ENCODE data around the gene DNAJC7.
"Not testable (repeated sequence)": the region's sequence is repeated elsewhere in the genome, so short reads cannot be mapped to it uniquely, and the experiment has no call there.

Gene DNAJC7

GRCh38 chr17:42010898-42011516 lies 6.2 kb downstream of the DNAJC7 start:
- DNase-seq (ENCODE audit: low read depth): no peak

DNA sequence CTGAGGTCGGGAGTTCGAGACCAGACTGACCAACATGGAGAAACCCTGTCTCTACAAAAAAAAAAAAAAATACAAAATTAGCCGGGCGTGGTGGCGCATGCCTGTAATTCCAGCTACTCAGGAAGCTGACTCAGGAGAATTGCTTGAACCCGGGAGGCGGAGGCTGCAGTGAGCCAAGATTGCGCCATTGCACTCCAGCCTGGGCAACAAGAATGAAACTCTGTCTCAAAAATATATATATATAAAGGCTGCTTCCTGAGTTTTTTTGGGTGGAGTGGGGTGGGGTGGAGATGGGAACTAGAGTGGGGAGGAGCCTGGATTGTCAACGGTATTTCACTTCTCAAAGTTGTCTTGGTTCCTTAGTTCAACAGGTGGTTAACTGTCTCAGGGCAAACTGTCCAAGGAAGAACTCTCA lies 7.0 kb downstream of the DNAJC7 start:
- DNase-seq (ENCODE audit: low read depth): not testable (repeated sequence)

DNA sequence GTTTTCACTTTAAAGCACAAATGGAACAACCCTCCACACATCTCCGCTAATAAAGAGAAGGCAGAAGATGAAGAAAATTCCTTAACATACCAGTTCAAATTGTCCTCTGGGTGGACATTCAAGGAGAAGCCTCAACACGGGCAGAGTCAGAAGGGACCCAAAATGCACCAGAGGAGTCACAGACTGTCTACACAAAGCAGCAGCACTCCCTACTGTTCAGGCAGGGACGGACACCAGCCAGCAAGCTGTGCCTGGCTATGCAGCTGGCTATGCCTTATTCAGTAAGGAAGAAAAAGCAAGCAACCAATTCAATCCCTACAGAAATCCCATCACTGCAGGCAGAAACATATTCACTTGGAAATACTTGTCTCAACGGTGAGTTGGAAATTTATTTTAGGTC lies 8.1 kb downstream of the DNAJC7 start:
- DNase-seq (ENCODE audit: low read depth): no peak

- DNase-seq (ENCODE audit: low read depth): no peak
Observed at GRCh38 chr17:42005166-42005565, 12.1 kb downstream of the DNAJC7 start.

DNA sequence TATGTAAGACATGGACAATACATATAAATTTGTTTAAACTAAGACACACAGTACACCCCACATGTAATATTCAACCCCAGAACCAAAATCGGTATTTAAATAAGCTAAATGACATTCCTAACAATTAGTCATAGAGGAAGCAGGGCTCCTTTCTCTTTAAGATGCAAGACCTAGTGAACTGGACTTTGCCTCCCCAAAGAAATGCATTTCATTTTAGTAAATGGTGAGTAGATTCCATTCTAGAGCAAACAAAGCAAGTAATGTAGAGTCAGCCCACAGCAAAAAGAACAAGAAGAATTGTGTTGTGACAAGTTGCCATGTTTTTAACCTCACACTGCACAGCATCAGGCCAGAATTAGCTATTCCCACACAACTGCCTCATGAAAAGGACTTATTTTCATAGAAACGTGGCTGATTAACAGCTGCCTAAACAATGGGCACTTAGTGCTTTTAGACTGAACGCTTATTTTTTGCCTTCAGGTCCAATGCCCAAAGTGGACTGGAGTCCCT lies 14.4 kb downstream of the DNAJC7 start:
- DNase-seq (ENCODE audit: low read depth): no peak

DNA sequence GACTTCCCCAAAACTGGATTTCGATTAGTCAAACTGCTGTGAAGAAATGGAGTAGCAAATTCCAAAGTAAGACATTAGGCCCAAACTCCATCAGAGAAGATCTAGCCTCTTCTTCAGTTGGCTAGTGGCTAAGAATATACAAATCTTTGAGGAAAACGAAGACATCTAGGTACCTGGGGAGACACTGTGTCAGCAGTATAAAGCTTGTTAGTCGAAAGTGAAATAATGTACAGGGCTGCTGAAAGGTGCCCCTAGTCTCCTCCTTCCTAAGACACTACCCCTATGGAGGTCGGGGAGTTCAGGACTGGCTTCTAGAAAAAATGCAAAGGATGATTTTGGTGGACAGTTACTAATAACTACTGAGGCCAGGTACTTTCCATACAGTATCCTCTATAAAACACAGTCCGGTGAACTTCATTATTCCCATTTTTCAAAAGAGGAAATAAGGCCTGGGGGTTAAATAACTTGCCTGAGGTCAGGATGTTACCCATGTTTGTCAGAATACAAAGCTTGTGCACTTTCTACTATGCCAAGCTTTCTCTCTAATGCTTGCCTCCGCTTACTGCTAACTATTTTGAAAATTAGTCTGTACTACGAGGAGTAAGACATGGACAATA lies 15.0 kb downstream of the DNAJC7 start:
- DNase-seq (ENCODE audit: low read depth): no peak

DNA sequence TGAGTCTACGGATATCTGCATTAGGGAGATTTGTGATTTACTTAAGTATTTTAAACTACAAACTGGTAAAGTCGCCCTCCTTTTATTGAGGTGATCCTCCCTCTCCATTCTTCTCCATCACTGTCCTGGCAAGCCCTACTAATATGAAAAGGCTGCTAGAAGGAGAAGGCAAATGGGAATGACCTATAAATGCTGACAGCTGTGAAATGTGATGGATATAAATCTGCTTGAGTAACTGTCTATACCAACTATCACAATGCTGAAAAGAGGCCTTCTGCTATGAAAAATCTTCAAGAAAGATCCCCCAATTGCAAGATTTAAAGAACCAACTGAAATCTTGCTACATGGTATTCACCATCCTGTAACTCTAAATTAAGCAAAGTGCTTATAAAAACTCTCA lies 15.5 kb downstream of the DNAJC7 start:
- DNase-seq (ENCODE audit: low read depth): no peak

DNA sequence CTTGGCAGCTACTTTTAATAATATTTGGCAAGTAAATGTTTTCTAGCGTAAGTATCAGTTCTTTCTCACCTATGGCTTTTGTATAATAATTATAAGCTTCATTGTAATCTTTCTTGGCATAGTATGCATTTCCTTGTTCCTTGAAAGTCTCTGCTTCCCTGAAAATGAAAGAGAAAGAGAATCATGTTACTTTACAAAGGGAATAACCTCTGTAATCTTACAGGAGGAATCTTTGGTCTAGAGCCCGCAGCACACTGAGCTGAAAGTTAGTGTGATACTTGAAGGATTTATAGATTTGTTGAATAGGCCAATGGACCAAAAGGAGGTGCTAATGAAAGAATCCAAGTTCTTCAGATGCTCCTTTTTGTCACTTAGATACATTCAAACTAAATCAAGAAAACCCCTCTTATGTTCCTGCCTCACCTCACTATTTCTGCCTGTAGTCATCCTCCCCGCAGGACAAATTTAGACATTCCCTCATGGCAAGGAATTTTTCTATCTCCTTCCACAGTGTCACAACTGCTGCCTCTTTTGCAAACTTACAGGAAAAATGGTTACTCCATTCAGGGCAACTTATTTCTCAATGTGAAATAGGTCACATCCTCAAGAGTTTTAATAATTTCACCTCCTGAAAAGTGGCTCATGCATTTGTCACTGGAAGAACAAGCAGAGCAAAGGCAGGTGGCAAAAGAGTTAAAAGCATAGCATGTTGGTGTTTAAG lies 16.7 kb downstream of the DNAJC7 start:
- no peak for DNase-seq (ENCODE audit: low read depth)

DNA sequence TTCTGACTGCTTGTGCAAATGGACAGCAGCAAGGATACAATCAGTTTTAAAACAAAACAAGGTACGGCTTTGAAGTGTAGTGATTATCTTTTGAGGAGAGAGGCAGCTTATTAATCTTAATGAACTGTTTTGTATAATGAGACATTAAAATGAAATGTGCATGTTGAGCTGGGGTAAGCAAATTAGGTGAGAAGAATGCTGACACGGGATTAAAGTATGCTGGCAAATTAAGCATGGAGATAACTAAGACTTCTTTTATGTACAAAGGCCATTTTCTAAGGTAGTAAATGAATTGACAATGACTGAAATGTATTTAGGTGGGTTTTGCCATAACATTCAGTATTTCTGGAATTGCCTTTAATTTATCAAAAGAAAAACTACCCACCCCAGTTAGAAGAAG lies 18.7 kb downstream of the DNAJC7 start:
- no peak for DNase-seq (ENCODE audit: low read depth)

DNA sequence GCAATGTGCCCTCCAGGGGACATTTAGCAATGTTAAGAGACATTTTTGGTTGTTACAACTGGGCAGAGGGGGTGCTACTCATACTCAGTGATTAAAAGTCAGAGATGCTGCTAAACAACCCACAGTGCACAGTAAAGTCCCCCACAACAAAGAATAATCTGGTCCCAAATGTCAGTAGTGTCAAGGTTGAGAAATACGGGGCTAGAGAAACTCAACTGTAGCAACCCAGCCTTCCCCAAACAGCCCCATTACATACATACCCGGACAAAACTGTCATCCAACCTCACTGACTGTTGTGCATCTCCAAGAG lies 20.4 kb downstream of the DNAJC7 start:
- no peak for DNase-seq (ENCODE audit: low read depth)

- no peak for DNase-seq (ENCODE audit: low read depth)
Observed at GRCh38 chr17:41992576-41992975, 24.7 kb downstream of the DNAJC7 start.

GRCh38 chr17:41989702-41990419 lies 27.4 kb downstream of the DNAJC7 start:
- DNase-seq (ENCODE audit: low read depth): no peak

DNA sequence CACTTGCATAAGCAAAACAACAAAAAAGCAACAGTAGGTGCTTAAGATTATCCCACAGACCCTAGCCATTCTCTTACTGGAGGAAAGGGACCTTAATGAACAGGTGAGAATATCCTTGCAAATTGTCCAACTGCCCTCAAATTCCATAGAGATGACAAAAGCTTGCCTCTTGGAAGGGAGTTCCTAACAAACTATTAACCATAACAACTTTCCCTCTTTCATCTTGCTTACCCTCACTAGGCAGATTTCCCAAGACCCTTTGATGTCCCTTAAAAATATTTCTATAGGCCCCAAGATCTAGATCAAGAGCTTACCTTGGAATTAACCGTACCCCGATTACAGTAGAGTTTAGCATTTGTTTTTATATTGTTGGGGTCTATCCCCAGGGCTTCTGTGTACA lies 28.8 kb downstream of the DNAJC7 start:
- no peak for DNase-seq (ENCODE audit: low read depth)

DNA sequence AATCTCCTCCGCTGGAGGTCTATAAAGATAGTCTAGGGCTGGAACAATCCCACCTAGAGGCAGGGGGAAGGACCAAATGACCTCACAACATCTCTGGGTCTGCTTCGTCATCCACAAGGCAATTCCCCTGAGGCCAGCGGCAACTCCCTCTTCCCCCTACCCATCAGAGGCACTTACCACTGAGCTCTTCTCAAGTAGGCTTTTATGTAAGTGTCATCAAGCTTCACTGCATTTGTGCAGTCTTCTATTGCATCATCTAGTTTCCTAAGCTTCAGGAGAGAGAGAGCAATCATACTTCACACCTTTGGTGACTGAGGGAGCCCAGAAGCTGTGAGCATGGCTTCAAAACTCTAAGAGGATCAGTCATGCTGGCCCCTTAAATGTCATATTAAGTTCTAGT lies 29.6 kb downstream of the DNAJC7 start:
- no peak for DNase-seq (ENCODE audit: low read depth)

DNA sequence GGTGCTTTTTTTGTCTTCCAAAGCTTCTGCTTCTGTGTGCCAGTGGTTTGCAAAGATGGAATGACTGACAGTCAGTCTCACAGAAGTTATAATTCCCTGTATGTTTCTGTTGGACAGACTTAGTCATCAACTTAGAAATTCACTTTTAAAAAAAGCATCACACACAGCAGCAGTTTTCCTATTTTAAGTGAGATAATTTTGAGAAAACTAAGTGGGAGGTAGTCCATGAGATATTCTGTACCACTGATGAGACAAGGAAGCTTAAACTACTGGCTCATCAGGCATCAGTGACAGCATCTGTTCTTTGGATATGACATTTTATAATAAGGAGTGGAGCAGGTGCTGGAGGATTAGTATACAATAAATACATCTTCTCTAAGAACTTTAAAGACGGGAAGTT lies 30.6 kb downstream of the DNAJC7 start:
- no peak for DNase-seq (ENCODE audit: low read depth)

- DNase-seq (ENCODE audit: low read depth): no peak
Observed at GRCh38 chr17:41985919-41986318, 31.3 kb downstream of the DNAJC7 start.

DNA sequence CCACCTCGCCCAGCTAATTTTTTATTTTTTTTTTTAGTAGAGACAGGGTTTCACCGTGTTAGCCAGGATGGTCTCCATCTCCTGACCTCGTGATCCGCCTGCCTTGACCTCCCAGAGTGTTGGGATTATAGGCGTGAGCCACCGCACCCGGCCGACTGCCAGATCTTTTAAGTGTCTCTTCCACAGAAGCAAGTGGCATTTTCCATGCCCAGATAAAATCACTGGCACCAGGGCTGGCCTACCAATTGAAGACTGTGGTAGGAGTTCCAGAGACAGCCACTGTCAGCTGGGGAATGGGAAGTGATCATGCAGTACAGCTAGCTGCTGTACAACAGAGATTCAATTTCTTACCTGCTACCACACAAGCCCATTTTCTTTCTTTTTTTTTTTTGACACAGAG lies 32.8 kb downstream of the DNAJC7 start:
- no peak for DNase-seq (ENCODE audit: low read depth)

DNA sequence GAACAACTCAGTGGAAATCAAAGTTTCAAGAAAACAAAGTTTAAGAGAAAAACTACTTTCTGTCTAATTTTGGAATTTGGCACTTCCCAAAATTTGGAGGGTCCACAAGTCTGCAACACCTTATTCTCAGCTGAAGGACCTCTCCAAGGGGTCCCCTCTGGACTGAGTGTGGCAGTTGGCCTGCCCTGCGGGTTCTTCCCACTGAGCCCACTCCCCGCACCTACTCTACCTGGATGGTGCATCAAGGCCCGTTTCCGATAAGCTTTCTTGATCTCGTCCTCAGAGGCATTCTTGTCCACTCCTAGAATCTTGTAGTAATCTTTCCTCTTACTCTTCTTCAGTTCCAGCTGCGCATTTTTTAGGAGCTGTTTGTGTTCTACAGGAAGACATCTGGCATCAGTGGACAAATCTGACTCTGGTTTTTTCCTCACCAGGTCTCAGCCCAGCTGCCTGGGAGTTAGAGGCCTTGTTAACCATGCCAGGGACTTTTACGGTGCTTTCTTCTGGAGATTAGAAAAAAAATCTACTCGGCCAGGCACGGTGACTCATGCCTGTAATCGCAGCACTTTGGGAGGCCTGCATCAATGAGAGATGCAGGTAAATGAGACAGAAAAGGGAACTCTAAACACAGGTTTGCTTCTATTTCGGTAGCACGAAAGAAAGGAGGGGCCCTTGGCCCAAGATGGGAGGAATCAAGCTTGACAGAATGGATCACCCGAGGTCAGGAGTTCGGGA lies 35.0 kb downstream of the DNAJC7 start:
- no peak for DNase-seq (ENCODE audit: low read depth)

DNA sequence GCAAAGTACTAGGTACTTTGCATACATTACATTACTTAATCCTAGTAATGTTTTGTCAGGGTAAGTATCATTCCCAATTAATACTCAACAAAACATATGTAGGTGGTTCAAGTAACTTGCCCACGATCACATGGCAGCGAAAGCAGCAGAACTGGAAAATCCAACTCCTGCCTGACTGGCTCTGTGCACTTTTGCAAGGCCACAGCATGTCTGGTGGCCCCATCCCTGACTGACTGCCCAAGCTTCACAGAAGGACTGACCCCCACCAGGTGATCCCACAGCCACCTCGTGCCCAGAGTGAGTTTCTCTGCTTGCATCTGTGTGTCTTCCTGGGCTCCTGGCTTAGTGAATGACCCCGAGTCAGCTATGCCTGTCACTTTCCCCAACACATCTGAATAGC lies 39.2 kb downstream of the DNAJC7 start:
- no peak for DNase-seq (ENCODE audit: low read depth)

- DNase-seq (ENCODE audit: low read depth): no peak
Observed at GRCh38 chr17:41976142-41976768, 41.0 kb downstream of the DNAJC7 start.
